PFSK-1 (cell line): ENCODE measurements around the gene ETV7.

Experiments used
- POLR2AphosphoS5 ChIP-seq: IDR thresholded peaks from 2 replicates; pipeline ENCODE4 v1.6.1; 2012; ENCODE audit warnings: low read depth, mild to moderate bottlenecking, control low read depth, low read length, moderate library complexity
- REST ChIP-seq, 2 experiments: IDR thresholded peaks; 2 replicates each; pipeline versions ENCODE4 v1.6.1 to v1.8.0; 2011 to 2012; ENCODE audit warnings: low read depth in 2 of 2, low read length in 2 of 2, control low read depth in 1 of 2, inconsistent platforms in 1 of 2, mild to moderate bottlenecking in 1 of 2, moderate library complexity in 1 of 2; ENCODE audit not compliant: insufficient read depth in 1 of 2
- SIN3A ChIP-seq: IDR thresholded peaks from 2 replicates; pipeline ENCODE4 v1.6.1; 2012; ENCODE audit warnings: mild to moderate bottlenecking, low read length, moderate library complexity, borderline replicate concordance; ENCODE audit not compliant: insufficient read depth
- TAF1 ChIP-seq: IDR thresholded peaks from 2 replicates; pipeline ENCODE4 v1.6.1; 2012; ENCODE audit warnings: low read length, control low read depth, borderline replicate concordance; ENCODE audit not compliant: insufficient read depth

- no peak for TF ChIP-seq REST (IDR thresholded peaks at IDR 0.05; ENCODE audit: insufficient read depth in 1 of 2, low read depth in 2 of 2, low read length in 2 of 2)
- no peak for TF ChIP-seq POLR2AphosphoS5
- no peak for TF ChIP-seq TAF1
- no peak for TF ChIP-seq SIN3A
Observed at GRCh38 chr6:36402481-36402880, 15.0 kb upstream of the ETV7 start.
